Common myeloid progenitor, CD34-positive (primary cell): Measurements from ENCODE around the gene PDE10A.
"Not testable (repeated sequence)": the region's sequence is repeated elsewhere in the genome, so short reads cannot be mapped to it uniquely, and the experiment has no call there.

ENCODE experiments used
- CTCF ChIA-PET: fragments of 350-600 bp; sonication (Branson Sonifier 250); formaldehyde crosslinking; loops from one replicate; lab custom pipeline; 2021; ENCODE audit warnings: antibody characterized with exemption; lab: Charles Lee
- POLR2A ChIA-PET: fragments of 350-600 bp; sonication (Branson Sonifier 250); formaldehyde crosslinking; loops from one replicate; lab custom pipeline; 2021; ENCODE audit warnings: antibody characterized with exemption; lab: Charles Lee
- DNase-seq, 3 donors: peaks; one replicate each; pipeline versions ENCODE4 v3.0.0 to v3.0.0-alpha.2; 2013
- H3K27ac ChIP-seq, 2 experiments: 1 replicate in 1 of 2; 2 replicates in 1 of 2; pipeline ENCODE4 v1.7.0; 2013; ENCODE audit warnings: inconsistent platforms in 2 of 2, low read length in 2 of 2, mild to moderate bottlenecking in 2 of 2, low read depth in 1 of 2, moderate library complexity in 1 of 2; ENCODE audit not compliant: severe bottlenecking in 2 of 2, insufficient read depth in 1 of 2, poor library complexity in 1 of 2
- H3K27me3 ChIP-seq, 5 experiments: replicated peaks in 2 of 5; 1 replicate in 3 of 5; 2 replicates in 2 of 5; pipeline versions ENCODE4 v1.6.1 to v1.7.0; 2013; ENCODE audit warnings: low read length in 4 of 5, mild to moderate bottlenecking in 2 of 5, moderate library complexity in 2 of 5, inconsistent platforms in 1 of 5; ENCODE audit not compliant: insufficient read depth in 5 of 5, control insufficient read depth in 4 of 5
- H3K36me3 ChIP-seq, 4 experiments: 1 replicate in 2 of 4; 2 replicates in 2 of 4; pipeline versions ENCODE4 v1.6.1 to v1.7.0; 2013; ENCODE audit warnings: low read length in 3 of 4, control low read depth in 1 of 4, mild to moderate bottlenecking in 1 of 4; ENCODE audit not compliant: control insufficient read depth in 4 of 4, insufficient read depth in 4 of 4
- H3K4me1 ChIP-seq, 4 experiments: 1 replicate in 3 of 4; 2 replicates in 1 of 4; pipeline versions ENCODE4 v1.6.1 to v1.7.1; 2013; ENCODE audit warnings: low read length in 3 of 4, mild to moderate bottlenecking in 3 of 4, control low read depth in 1 of 4, inconsistent platforms in 1 of 4, moderate library complexity in 1 of 4; ENCODE audit not compliant: control insufficient read depth in 4 of 4, insufficient read depth in 4 of 4; ENCODE audit errors: control extremely low read depth in 1 of 4
- H3K4me3 ChIP-seq, 7 experiments: 1 replicate in 4 of 7; 2 replicates in 3 of 7; pipeline versions ENCODE4 v1.5.1 to v1.7.0; 2013; ENCODE audit warnings: mild to moderate bottlenecking in 7 of 7, low read length in 6 of 7, moderate library complexity in 6 of 7, inconsistent platforms in 2 of 7, low read depth in 2 of 7, control low read depth in 1 of 7; ENCODE audit not compliant: insufficient read depth in 4 of 7, control insufficient read depth in 1 of 7; ENCODE audit errors: extremely low read depth in 1 of 7
- H3K9me3 ChIP-seq, 5 experiments: 1 replicate in 4 of 5; 2 replicates in 1 of 5; pipeline versions ENCODE4 v1.6.1 to v1.7.1; 2013; ENCODE audit warnings: low read length in 4 of 5, mild to moderate bottlenecking in 2 of 5, inconsistent platforms in 1 of 5, low read depth in 1 of 5, moderate library complexity in 1 of 5; ENCODE audit not compliant: control insufficient read depth in 4 of 5, insufficient read depth in 2 of 5; ENCODE audit errors: control extremely low read depth in 1 of 5
- WGBS: methylation state at CpG from one replicate; pipeline ENCODE4 v1.1.5; 2013; ENCODE audit not compliant: insufficient coverage; 5-methylcytosine and 5-hydroxymethylcytosine counted together

PDE10A gene

GRCh38 chr6:165500214-165500907, 162.7 kb downstream of the PDE10A start:
- H3K27me3 ChIP-seq, H3K9me3 ChIP-seq, DNase-seq, POLR2A ChIA-PET, CTCF ChIA-PET, H3K4me1 ChIP-seq, H3K36me3 ChIP-seq, H3K27ac ChIP-seq, H3K4me3 ChIP-seq: not testable (repeated sequence)
- WGBS = 100% methylated on average over 5 of the region's 6 CpGs

DNA sequence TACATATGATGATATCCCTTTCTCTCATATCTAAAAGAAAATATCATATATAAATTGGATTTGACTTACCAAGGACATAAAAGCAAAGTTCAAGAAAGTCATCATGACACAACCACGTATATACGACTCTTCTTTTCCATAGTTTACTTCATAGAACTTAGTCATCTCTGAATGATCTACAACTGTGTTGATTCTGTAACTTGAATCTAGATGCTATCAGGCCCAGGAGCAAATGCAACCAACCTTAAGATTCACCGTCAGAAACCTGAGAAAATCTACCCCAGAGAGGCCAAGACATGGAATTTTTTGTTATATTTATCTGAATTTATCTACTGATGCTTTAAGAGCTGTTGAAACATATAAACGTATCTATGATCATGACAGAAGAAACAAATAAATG, 165.6 kb downstream of the PDE10A start:
- no peak overlapping the region for H3K27ac ChIP-seq
- no peaks in the 10 kb centered on the region for H3K27me3 ChIP-seq
- ChIA-PET POLR2A (no interaction called here), CTCF (no interaction called here)
- H3K9me3 ChIP-seq = no peaks in the 10 kb centered on the region
- H3K36me3 ChIP-seq = no peaks in the 10 kb centered on the region
- DNase-seq = no peak
- no peaks in the 10 kb centered on the region for H3K4me1 ChIP-seq
- no CpG with 5 or more reads among the region's 4 CpGs for WGBS
- H3K4me3 ChIP-seq = no peak overlapping the region

- ChIA-PET CTCF (no interaction called here), POLR2A (no interaction called here)
- Histone ChIP-seq H3K27ac (no peak overlapping the region), H3K4me3 (no peak overlapping the region), H3K36me3 (no peaks in the 10 kb centered on the region), H3K4me1 (no peaks in the 10 kb centered on the region), H3K27me3 (peaks cover 0 to 3% (median 0%) of the 10 kb centered on the region in 5 experiments), H3K9me3 (no peaks in the 10 kb centered on the region)
- WGBS = 90% methylated on average over 4 of the region's 9 CpGs
- no peak for DNase-seq
Observed at GRCh38 chr6:165488624-165489295, 174.3 kb downstream of the PDE10A start.

DNA sequence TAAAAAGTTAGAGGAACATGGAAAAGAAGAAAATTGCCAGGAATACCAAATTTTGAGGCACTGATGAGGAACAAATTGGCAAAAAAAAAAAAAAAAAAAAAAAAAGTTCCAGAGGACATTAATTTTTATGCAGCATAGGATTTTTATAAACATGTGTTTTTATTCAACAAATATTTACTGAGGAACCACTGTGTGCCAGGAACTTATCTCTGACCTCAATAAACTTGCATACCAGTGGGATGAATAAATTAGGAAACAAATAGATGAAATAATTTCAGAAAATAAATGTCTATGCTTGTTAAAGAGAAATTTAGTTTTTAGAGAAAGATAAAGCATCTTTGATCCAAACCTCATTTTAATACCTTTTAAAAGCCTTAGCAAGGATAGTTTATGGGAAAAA, 175.1 kb downstream of the PDE10A start:
- ChIA-PET POLR2A (no interaction called here), CTCF (no interaction called here)

DNA sequence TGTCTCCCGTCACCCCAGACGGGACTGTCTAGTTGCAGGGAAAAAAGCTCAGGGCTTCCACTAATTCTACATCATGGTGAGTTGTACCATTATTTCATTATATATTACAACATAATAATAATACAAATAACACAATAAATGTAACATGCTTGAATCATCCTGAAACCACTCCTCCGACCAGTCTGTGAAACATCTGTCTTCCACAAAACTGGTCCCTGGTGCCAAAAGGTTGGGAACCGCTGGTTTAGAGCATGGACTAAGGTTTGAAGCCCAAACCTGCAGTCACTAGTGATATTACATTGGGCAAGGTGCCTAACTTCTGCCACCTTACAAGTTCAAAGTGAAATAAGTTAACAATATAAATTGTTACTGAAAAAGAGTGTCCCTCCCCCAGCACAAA, 175.7 kb downstream of the PDE10A start:
- Histone ChIP-seq H3K4me3 (no peak overlapping the region), H3K4me1 (no peaks in the 10 kb centered on the region), H3K27ac (no peak overlapping the region), H3K9me3 (no peaks in the 10 kb centered on the region), H3K27me3 (peaks cover 0 to 3% (median 0%) of the 10 kb centered on the region in 5 experiments), H3K36me3 (no peaks in the 10 kb centered on the region)
- ChIA-PET CTCF (no interaction called here), POLR2A (no interaction called here)
- DNase-seq = no peak
- WGBS = 100% methylated on average over 3 of the region's 4 CpGs

More for the DNA sequence above, 175.1 kb downstream of the PDE10A start:
- H3K36me3 ChIP-seq = no peaks in the 10 kb centered on the region
- no peaks in the 10 kb centered on the region for H3K9me3 ChIP-seq
- peaks cover 0 to 3% (median 0%) of the 10 kb centered on the region in 5 experiments for H3K27me3 ChIP-seq
- no peak overlapping the region for H3K4me3 ChIP-seq
- no peaks in the 10 kb centered on the region for H3K4me1 ChIP-seq
- no peak overlapping the region for H3K27ac ChIP-seq
- DNase-seq = no peak

- Histone ChIP-seq H3K9me3 (no peaks in the 10 kb centered on the region), H3K36me3 (no peaks in the 10 kb centered on the region), H3K27ac (no peak overlapping the region), H3K27me3 (peaks cover 0 to 3% (median 0%) of the 10 kb centered on the region in 5 experiments), H3K4me1 (no peaks in the 10 kb centered on the region), H3K4me3 (no peak overlapping the region)
- ChIA-PET POLR2A (no interaction called here), CTCF (no interaction called here)
- no peak for DNase-seq
- WGBS = 99% methylated on average over 9 of the region's 22 CpGs
Observed at GRCh38 chr6:165486183-165487137, 176.6 kb downstream of the PDE10A start.
